ENCODE data around the gene KCNN4.
A peak's percentile ranks its signal among the peaks of the same experiment; 100 is the strongest.

KCNN4 gene

GRCh38 chr19:43798546-43799409 lies 18.0 kb upstream of the KCNN4 start:
- peak; percentile 54 for DNase-seq (ENCODE audit: low read depth, low spot score)
- Histone ChIP-seq H3K27me3 (ENCODE audit: control insufficient read depth, insufficient read depth, low read length) (peaks cover 5% of the 10 kb centered on the region; the same call in 1 of the 2 replicates), H3K4me1 (ENCODE audit: control insufficient read depth, insufficient read depth, low read length) (no peaks in the 10 kb centered on the region), H3K27ac (ENCODE audit: low read length) (no peak overlapping the region), H3K4me3 (ENCODE audit: low read length) (peak overlapping the region; percentile 54; the same call in 1 of the 2 replicates), H3K9me3 (ENCODE audit: control insufficient read depth, insufficient read depth, low read length) (no peaks in the 10 kb centered on the region), H3K36me3 (ENCODE audit: control insufficient read depth, insufficient read depth, low read length) (no peaks in the 10 kb centered on the region)
- no CpG with 5 or more reads among the region's 70 CpGs for WGBS (ENCODE audit: insufficient coverage, insufficient read length)

- Histone ChIP-seq H3K4me3 (ENCODE audit: low read length) (peak overlapping the region; percentile 54; the same call in 1 of the 2 replicates), H3K27me3 (ENCODE audit: control insufficient read depth, insufficient read depth, low read length) (peaks cover 5% of the 10 kb centered on the region; the same call in 1 of the 2 replicates), H3K4me1 (ENCODE audit: control insufficient read depth, insufficient read depth, low read length) (no peaks in the 10 kb centered on the region), H3K36me3 (ENCODE audit: control insufficient read depth, insufficient read depth, low read length) (no peaks in the 10 kb centered on the region), H3K27ac (ENCODE audit: low read length) (no peak overlapping the region), H3K9me3 (ENCODE audit: control insufficient read depth, insufficient read depth, low read length) (no peaks in the 10 kb centered on the region)
- no CpG with 5 or more reads among the region's 5 CpGs for WGBS (ENCODE audit: insufficient coverage, insufficient read length)
- DNase-seq (ENCODE audit: low read depth, low spot score), result no peak
Measured at GRCh38 chr19:43798026-43798545, 17.3 kb upstream of the KCNN4 start.

- no peaks in the 10 kb centered on the region for H3K4me1 ChIP-seq (ENCODE audit: control insufficient read depth, insufficient read depth, low read length)
- H3K9me3 ChIP-seq (ENCODE audit: control insufficient read depth, insufficient read depth, low read length), result no peaks in the 10 kb centered on the region
- DNase-seq (ENCODE audit: low read depth, low spot score), result no peak
- H3K36me3 ChIP-seq (ENCODE audit: control insufficient read depth, insufficient read depth, low read length), result no peaks in the 10 kb centered on the region
- no peak overlapping the region for H3K4me3 ChIP-seq (ENCODE audit: low read length)
- WGBS (ENCODE audit: insufficient coverage, insufficient read length), result no CpG with 5 or more reads among the region's 7 CpGs
- H3K27me3 ChIP-seq (ENCODE audit: control insufficient read depth, insufficient read depth, low read length), result peaks cover 5% of the 10 kb centered on the region; the same call in 1 of the 2 replicates
- no peak overlapping the region for H3K27ac ChIP-seq (ENCODE audit: low read length)
Measured at GRCh38 chr19:43797556-43797955, 16.8 kb upstream of the KCNN4 start.

- no peaks in the 10 kb centered on the region for H3K4me1 ChIP-seq (ENCODE audit: control insufficient read depth, insufficient read depth, low read length)
- peaks cover 5% of the 10 kb centered on the region; the same call in 1 of the 2 replicates for H3K27me3 ChIP-seq (ENCODE audit: control insufficient read depth, insufficient read depth, low read length)
- no CpG with 5 or more reads among the region's 6 CpGs for WGBS (ENCODE audit: insufficient coverage, insufficient read length)
- H3K36me3 ChIP-seq (ENCODE audit: control insufficient read depth, insufficient read depth, low read length), result no peaks in the 10 kb centered on the region
- no peak overlapping the region for H3K4me3 ChIP-seq (ENCODE audit: low read length)
- no peak overlapping the region for H3K27ac ChIP-seq (ENCODE audit: low read length)
- H3K9me3 ChIP-seq (ENCODE audit: control insufficient read depth, insufficient read depth, low read length), result no peaks in the 10 kb centered on the region
- DNase-seq (ENCODE audit: low read depth, low spot score), result no peak
Measured at GRCh38 chr19:43797118-43797517, 16.3 kb upstream of the KCNN4 start.

- DNase-seq (ENCODE audit: low read depth, low spot score), result no peak
- H3K9me3 ChIP-seq (ENCODE audit: control insufficient read depth, insufficient read depth, low read length), result no peaks in the 10 kb centered on the region
- WGBS (ENCODE audit: insufficient coverage, insufficient read length), result no CpG with 5 or more reads among the region's 3 CpGs
- H3K27me3 ChIP-seq (ENCODE audit: control insufficient read depth, insufficient read depth, low read length), result no peaks in the 10 kb centered on the region
- no peak overlapping the region for H3K27ac ChIP-seq (ENCODE audit: low read length)
- no peaks in the 10 kb centered on the region for H3K4me1 ChIP-seq (ENCODE audit: control insufficient read depth, insufficient read depth, low read length)
- H3K36me3 ChIP-seq (ENCODE audit: control insufficient read depth, insufficient read depth, low read length), result no peaks in the 10 kb centered on the region
- no peak overlapping the region for H3K4me3 ChIP-seq (ENCODE audit: low read length)
Measured at GRCh38 chr19:43790587-43790986, 9.8 kb upstream of the KCNN4 start.

GRCh38 chr19:43789029-43789428 lies 8.3 kb upstream of the KCNN4 start:
- H3K4me1 ChIP-seq (ENCODE audit: control insufficient read depth, insufficient read depth, low read length), result no peaks in the 10 kb centered on the region
- no peaks in the 10 kb centered on the region for H3K36me3 ChIP-seq (ENCODE audit: control insufficient read depth, insufficient read depth, low read length)
- no peak overlapping the region for H3K27ac ChIP-seq (ENCODE audit: low read length)
- no peak for DNase-seq (ENCODE audit: low read depth, low spot score)
- WGBS (ENCODE audit: insufficient coverage, insufficient read length), result no CpG with 5 or more reads among the region's 3 CpGs
- no peaks in the 10 kb centered on the region for H3K9me3 ChIP-seq (ENCODE audit: control insufficient read depth, insufficient read depth, low read length)
- H3K4me3 ChIP-seq (ENCODE audit: low read length), result no peak overlapping the region
- no peaks in the 10 kb centered on the region for H3K27me3 ChIP-seq (ENCODE audit: control insufficient read depth, insufficient read depth, low read length)

- Histone ChIP-seq H3K27me3 (ENCODE audit: control insufficient read depth, insufficient read depth, low read length) (no peaks in the 10 kb centered on the region), H3K4me1 (ENCODE audit: control insufficient read depth, insufficient read depth, low read length) (no peaks in the 10 kb centered on the region)
- no CpG with 5 or more reads among the region's 1 CpG for WGBS (ENCODE audit: insufficient coverage, insufficient read length)
Measured at GRCh38 chr19:43786665-43787064, 5.9 kb upstream of the KCNN4 start.

GRCh38 chr19:43784981-43785808 lies 4.4 kb upstream of the KCNN4 start:
- peak; percentile 55 for DNase-seq (ENCODE audit: low read depth, low spot score)
- WGBS (ENCODE audit: insufficient coverage, insufficient read length), result no CpG with 5 or more reads among the region's 10 CpGs
- H3K36me3 ChIP-seq (ENCODE audit: control insufficient read depth, insufficient read depth, low read length), result no peaks in the 10 kb centered on the region
- no peak overlapping the region for H3K4me3 ChIP-seq (ENCODE audit: low read length)
- no peak overlapping the region for H3K27ac ChIP-seq (ENCODE audit: low read length)
- H3K9me3 ChIP-seq (ENCODE audit: control insufficient read depth, insufficient read depth, low read length), result no peaks in the 10 kb centered on the region
- H3K4me1 ChIP-seq (ENCODE audit: control insufficient read depth, insufficient read depth, low read length), result no peaks in the 10 kb centered on the region
- no peaks in the 10 kb centered on the region for H3K27me3 ChIP-seq (ENCODE audit: control insufficient read depth, insufficient read depth, low read length)

More at GRCh38 chr19:43786665-43787064, 5.9 kb upstream of the KCNN4 start:
- H3K4me3 ChIP-seq (ENCODE audit: low read length), result no peak overlapping the region
- no peaks in the 10 kb centered on the region for H3K9me3 ChIP-seq (ENCODE audit: control insufficient read depth, insufficient read depth, low read length)
- H3K36me3 ChIP-seq (ENCODE audit: control insufficient read depth, insufficient read depth, low read length), result no peaks in the 10 kb centered on the region
- DNase-seq (ENCODE audit: low read depth, low spot score), result no peak
- H3K27ac ChIP-seq (ENCODE audit: low read length), result no peak overlapping the region

GRCh38 chr19:43784241-43784980 lies 3.6 kb upstream of the KCNN4 start:
- Histone ChIP-seq H3K4me3 (ENCODE audit: low read length) (no peak overlapping the region), H3K27me3 (ENCODE audit: control insufficient read depth, insufficient read depth, low read length) (no peaks in the 10 kb centered on the region), H3K4me1 (ENCODE audit: control insufficient read depth, insufficient read depth, low read length) (no peaks in the 10 kb centered on the region; the same call in 1 of the 2 replicates), H3K36me3 (ENCODE audit: control insufficient read depth, insufficient read depth, low read length) (no peaks in the 10 kb centered on the region), H3K9me3 (ENCODE audit: control insufficient read depth, insufficient read depth, low read length) (no peaks in the 10 kb centered on the region), H3K27ac (ENCODE audit: low read length) (no peak overlapping the region)
- no CpG with 5 or more reads among the region's 4 CpGs for WGBS (ENCODE audit: insufficient coverage, insufficient read length)
- DNase-seq (ENCODE audit: low read depth, low spot score), result no peak

GRCh38 chr19:43783636-43784035 lies 2.9 kb upstream of the KCNN4 start:
- Histone ChIP-seq H3K27me3 (ENCODE audit: control insufficient read depth, insufficient read depth, low read length) (no peaks in the 10 kb centered on the region), H3K9me3 (ENCODE audit: control insufficient read depth, insufficient read depth, low read length) (no peaks in the 10 kb centered on the region), H3K36me3 (ENCODE audit: control insufficient read depth, insufficient read depth, low read length) (no peaks in the 10 kb centered on the region), H3K27ac (ENCODE audit: low read length) (no peak overlapping the region), H3K4me1 (ENCODE audit: control insufficient read depth, insufficient read depth, low read length) (no peaks in the 10 kb centered on the region; the same call in 1 of the 2 replicates), H3K4me3 (ENCODE audit: low read length) (no peak overlapping the region)
- DNase-seq (ENCODE audit: low read depth, low spot score), result no peak
- WGBS (ENCODE audit: insufficient coverage, insufficient read length), result no CpG with 5 or more reads among the region's 8 CpGs
